ENCODE measurements around the gene C20orf144. TPM values are rescaled to one million over a fixed set of nuclear protein-coding genes. Genes with fewer than 3 reads are reported as not detected.

Gene C20orf144
- total RNA-seq, 4 donors from 2014 or later = not detected

DNA sequence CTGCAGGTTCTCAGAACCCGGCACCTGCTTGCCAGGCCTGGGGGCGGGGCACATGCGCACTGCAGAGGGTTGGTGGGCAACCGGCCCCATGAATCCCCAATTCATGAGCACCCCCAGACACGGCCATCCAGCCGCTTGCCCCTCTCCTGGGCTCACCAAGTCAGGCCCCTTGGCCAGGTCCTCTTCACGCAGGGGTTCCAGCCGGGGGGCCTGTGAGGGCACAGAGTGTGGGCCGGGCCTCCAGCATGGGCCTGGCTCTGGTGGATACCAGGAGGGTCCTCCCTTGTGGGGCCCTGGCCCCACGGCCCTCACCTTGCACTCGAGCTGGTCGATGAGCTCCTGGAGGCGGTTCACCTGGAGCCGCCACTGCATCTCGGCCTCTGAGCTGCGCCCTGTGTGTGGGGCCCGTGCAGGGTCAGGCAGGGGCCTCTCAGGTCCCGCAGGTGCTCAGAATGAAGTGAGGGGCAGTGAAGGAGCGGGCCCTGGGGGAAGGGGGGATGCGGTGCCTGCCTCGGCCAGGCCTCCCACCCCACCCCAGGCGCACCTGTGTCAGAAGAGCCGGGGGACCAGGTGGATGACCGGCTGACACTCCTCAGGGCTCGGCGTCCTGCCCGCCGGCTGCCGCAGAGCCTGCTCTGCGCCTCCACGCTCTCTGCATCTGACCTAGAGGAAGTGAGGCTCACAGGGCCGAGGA, 2.6 kb upstream of the C20orf144 start:
- DNase-seq (ENCODE audit: low spot score in 2 of 2) = no peak
- no peak overlapping the region for H3K4me3 ChIP-seq (ENCODE audit: low read depth, poor library complexity, severe bottlenecking)
- TF ChIP-seq POLR2A (IDR thresholded peaks at IDR 0.05) = no peak
- TF ChIP-seq, protein P1, sequence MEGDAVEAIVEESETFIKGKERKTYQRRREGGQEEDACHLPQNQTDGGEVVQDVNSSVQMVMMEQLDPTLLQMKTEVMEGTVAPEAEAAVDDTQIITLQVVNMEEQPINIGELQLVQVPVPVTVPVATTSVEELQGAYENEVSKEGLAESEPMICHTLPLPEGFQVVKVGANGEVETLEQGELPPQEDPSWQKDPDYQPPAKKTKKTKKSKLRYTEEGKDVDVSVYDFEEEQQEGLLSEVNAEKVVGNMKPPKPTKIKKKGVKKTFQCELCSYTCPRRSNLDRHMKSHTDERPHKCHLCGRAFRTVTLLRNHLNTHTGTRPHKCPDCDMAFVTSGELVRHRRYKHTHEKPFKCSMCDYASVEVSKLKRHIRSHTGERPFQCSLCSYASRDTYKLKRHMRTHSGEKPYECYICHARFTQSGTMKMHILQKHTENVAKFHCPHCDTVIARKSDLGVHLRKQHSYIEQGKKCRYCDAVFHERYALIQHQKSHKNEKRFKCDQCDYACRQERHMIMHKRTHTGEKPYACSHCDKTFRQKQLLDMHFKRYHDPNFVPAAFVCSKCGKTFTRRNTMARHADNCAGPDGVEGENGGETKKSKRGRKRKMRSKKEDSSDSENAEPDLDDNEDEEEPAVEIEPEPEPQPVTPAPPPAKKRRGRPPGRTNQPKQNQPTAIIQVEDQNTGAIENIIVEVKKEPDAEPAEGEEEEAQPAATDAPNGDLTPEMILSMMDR (IDR thresholded peaks at IDR 0.05) = no peak
- 94 to 95% methylated on average over 22 to 29 of the region's 32 CpGs for WGBS, 2 donors
- intact Hi-C loops (cut with DNase I; ENCODE audit: low total_unique reads) = loop anchor here (5.0 kb wide), 1 partner anchor 197 kb away; no protein-coding TSS in a partner anchor

DNA sequence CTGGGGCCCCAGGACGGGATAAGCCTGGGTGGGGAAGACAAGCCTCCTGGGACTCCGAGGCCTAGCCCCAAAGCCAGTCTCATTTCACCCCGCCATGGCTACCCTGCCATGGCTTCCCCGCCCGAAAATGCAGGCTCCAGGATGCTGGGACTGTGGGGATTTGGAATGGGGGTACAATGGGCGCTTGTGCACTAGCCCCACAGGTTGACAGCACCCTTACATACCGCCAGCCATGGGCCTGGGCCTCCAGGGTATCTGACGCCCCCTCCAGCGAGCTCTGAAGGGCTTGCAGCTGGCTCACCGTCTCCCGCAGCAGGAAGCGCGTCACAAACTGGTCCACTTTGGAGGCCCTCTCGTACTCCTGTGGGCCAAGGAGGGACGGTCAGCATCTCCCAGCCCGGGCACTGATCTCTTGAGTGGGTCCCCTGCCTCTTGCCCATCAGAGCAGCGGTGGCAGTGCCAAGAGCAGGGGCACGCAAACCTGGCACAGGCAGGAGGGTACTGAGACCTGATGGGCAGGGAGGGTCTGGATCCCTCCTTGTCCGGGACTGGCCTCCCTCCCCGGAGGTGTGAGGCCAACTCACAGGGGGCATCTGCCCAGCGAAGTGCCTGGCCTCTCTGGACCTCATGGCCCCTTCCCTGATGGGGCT, 2.0 kb upstream of the C20orf144 start:
- TF ChIP-seq, protein P1 (IDR thresholded peaks at IDR 0.05) = no peak
- no peak for TF ChIP-seq POLR2A (IDR thresholded peaks at IDR 0.05)
- H3K4me3 ChIP-seq (ENCODE audit: low read depth, poor library complexity, severe bottlenecking) = no peak overlapping the region
- WGBS, 2 donors = 95% methylated on average over 15 to 20 of the region's 21 CpGs
- no peak for DNase-seq (ENCODE audit: low spot score in 2 of 2)
- intact Hi-C loops (cut with DNase I; ENCODE audit: low total_unique reads) = loop anchor here (5.0 kb wide), 1 partner anchor 198 kb away; no protein-coding TSS in a partner anchor

DNA sequence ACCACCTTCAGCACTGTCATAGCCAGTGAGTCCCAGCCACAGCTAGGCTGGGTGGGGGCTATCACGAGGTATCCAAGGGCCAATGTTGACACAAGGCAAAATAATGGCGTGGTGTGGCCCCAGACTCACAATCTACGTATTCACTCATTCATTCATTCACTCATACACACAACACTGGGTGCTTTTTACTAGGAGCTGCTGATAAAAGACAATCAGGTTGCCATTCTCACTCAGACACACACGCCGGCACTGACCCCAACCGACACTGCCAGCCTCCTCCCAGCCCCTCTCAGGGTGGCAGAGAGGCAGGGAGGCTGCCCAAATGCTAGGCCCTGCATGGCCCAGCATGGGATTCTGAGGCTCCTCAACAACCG, 1.5 kb upstream of the C20orf144 start:
- H3K4me3 ChIP-seq (ENCODE audit: low read depth, poor library complexity, severe bottlenecking) = no peak overlapping the region
- WGBS, 2 donors = 89 to 93% methylated on average over 7 of the region's 7 CpGs
- TF ChIP-seq, protein P1 (IDR thresholded peaks at IDR 0.05) = no peak
- no peak for TF ChIP-seq POLR2A (IDR thresholded peaks at IDR 0.05)
- intact Hi-C loops (cut with DNase I; ENCODE audit: low total_unique reads) = loop anchor here (5.0 kb wide), 1 partner anchor 198 kb away; no protein-coding TSS in a partner anchor
- no peak for DNase-seq (ENCODE audit: low spot score in 2 of 2)

DNA sequence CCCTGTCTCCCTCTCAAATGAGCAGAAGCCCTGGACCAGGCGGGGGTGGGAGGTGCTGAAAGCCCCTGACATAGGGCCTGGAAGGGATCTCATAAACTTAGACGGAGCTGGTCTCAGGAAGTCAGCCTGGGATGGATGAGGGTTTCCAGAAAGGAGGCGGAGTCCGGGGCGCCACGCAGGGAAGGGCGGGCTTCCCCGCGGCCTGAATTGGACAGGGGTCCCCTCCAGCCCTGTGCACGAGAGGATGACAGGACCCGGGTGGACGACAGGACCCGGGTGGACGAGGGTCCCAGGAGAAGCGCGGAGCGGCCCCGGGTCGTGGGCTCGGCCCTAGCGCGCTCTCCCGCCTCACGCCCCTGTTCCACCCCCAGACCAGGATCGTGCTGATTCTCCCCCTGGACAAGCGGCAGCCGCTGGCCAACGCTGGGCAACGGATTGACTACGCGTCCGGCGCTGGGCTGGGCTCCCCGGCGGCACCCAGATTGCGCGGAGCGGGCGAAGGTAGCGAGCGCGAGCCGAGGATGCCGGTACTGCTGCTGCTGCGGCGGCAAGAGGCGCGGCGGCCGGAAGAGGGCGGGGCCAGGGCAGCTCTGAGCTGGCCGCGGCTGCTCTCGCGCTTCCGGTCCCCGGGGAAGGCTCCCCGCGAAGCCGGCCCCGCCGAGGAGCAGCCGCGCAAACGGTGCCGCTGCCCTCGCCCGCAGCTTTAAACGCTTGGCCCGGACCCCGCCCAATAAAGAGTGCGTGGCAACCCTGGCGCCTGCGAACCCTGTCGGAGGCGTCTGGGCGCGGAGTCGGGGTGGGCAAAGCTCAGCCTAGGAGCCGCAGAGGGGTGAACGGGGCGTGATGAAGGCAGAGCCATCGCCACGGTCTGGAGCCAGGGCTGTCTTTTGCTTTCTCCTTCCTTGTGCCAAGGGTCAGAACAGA, 1.3 kb downstream of the C20orf144 start:
- peak overlapping the region; percentile 54 for H3K4me3 ChIP-seq (ENCODE audit: low read depth, poor library complexity, severe bottlenecking)
- TF ChIP-seq POLR2A (IDR thresholded peaks at IDR 0.05) = peak in 1 of 2 donors; percentile 45
- TF ChIP-seq, protein P1 (IDR thresholded peaks at IDR 0.05) = no peak
- intact Hi-C loops (cut with DNase I; ENCODE audit: low total_unique reads) = loop anchor here (5.0 kb wide), 1 partner anchor 201 kb away; no protein-coding TSS in a partner anchor
- DNase-seq (ENCODE audit: low spot score in 2 of 2) = peak in 1 of 2 donors; percentile 96
- 2 to 4% methylated on average over 22 to 63 of the region's 84 CpGs for WGBS, 2 donors

DNA sequence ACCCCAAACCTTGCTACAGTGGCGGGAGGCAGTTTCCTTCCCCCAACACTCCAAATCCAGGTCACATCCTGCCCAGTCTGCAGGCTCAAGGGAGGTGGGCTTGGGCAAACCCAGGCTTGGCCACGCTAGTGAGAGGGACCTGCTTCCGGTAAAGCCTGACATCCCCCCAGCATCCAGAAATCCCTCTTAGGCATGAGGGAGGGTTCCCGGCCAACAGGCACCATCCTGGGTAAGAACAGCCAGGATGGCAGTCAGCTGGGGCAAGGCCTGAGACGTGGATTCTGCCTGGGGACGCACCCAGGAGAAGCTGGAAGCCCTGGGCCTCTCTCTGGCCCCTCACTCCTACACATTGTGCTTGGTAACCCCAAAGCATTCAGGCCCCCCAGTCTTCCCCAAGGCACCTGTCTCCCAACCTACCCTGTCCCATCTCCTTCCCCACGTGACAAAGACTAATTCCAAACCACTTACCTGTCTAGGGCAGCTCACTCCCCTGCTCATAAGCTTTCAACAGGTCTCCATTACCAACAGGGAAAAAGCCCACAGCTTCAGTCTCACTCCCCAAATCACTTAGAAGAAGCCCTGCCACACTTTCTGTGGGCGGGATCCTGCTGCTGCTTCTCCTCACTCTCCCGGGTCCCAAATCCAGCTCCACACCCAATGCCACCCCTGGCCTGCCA, 2.1 kb downstream of the C20orf144 start:
- TF ChIP-seq, protein P1 (IDR thresholded peaks at IDR 0.05) = no peak
- no peak for TF ChIP-seq POLR2A (IDR thresholded peaks at IDR 0.05)
- no peak for DNase-seq (ENCODE audit: low spot score in 2 of 2)
- H3K4me3 ChIP-seq (ENCODE audit: low read depth, poor library complexity, severe bottlenecking) = no peak overlapping the region
- 35 to 55% methylated on average over 6 to 9 of the region's 9 CpGs for WGBS, 2 donors
- intact Hi-C loops (cut with DNase I; ENCODE audit: low total_unique reads) = loop anchor here (5.0 kb wide), 1 partner anchor 202 kb away; no protein-coding TSS in a partner anchor
